B cell (primary cell): ENCODE data around the gene GRIP2. TPM values are rescaled to one million over a fixed set of nuclear protein-coding genes. Genes with fewer than 3 reads are reported as not detected.

Experiments used
- ATAC-seq: fragments of 200-7000 bp; cut with Tn5 transposase; one replicate; pipeline ENCODE4 v1.10.0; 2021; ENCODE audit warnings: low read depth, mild to moderate bottlenecking, moderate number of reproducible peaks, moderate library complexity
- CTCF ChIA-PET: fragments of 350-600 bp; sonication (Branson Sonifier 250); formaldehyde crosslinking; loops from one replicate; lab custom pipeline; 2021; ENCODE audit warnings: antibody characterized with exemption, inconsistent platforms; lab: Charles Lee
- POLR2A ChIA-PET: fragments of 350-600 bp; sonication (Branson Sonifier 250); formaldehyde crosslinking; loops from one replicate; lab custom pipeline; 2021; ENCODE audit warnings: antibody characterized with exemption; lab: Charles Lee
- DNase-seq: peaks from one replicate; pipeline ENCODE4 v3.0.0; 2013
- H2AFZ ChIP-seq: 2 replicates; pipeline ENCODE4 v1.6.1; 2012; ENCODE audit warnings: mild to moderate bottlenecking, low read depth, low read length; ENCODE audit not compliant: insufficient read depth, poor library complexity, severe bottlenecking
- H3K27ac ChIP-seq, 2 donors: 1 replicate in 1 of 2; 2 replicates in 1 of 2; pipeline ENCODE4 v1.5.1; 2012 to 2013; ENCODE audit warnings: low read length in 2 of 2, mild to moderate bottlenecking in 2 of 2, moderate library complexity in 1 of 2
- H3K27me3 ChIP-seq, 4 experiments: fragments of 200-600 bp in 1 of 4; sonication (generic) in 1 of 4; replicated peaks in 1 of 4; 1 replicate in 2 of 4; 2 replicates in 2 of 4; pipeline versions ENCODE4 v1.6.1 to v1.7.0; 2013 to 2016; ENCODE audit warnings: low read length in 3 of 4, mild to moderate bottlenecking in 2 of 4, mixed read lengths in 1 of 4, moderate library complexity in 1 of 4; ENCODE audit not compliant: insufficient read depth in 4 of 4, control insufficient read depth in 3 of 4; ENCODE audit errors: control extremely low read depth in 1 of 4
- H3K36me3 ChIP-seq, 2 experiments: replicated peaks in 1 of 2; 1 replicate in 1 of 2; 2 replicates in 1 of 2; pipeline versions ENCODE4 v1.6.1 to v1.7.1; 2013; ENCODE audit warnings: low read length in 1 of 2; ENCODE audit not compliant: insufficient read depth in 2 of 2, control insufficient read depth in 1 of 2; ENCODE audit errors: control extremely low read depth in 1 of 2, extremely low read depth in 1 of 2
- H3K4me1 ChIP-seq, 2 donors: fragments of 200-600 bp in 1 of 2; sonication (generic) in 1 of 2; 1 replicate in 1 of 2; 2 replicates in 1 of 2; pipeline versions ENCODE4 v1.5.1 to v1.6.1; 2013 to 2017; ENCODE audit warnings: low read length in 2 of 2; ENCODE audit not compliant: control insufficient read depth in 2 of 2, insufficient read depth in 2 of 2
- H3K4me2 ChIP-seq: replicated peaks from 2 replicates; pipeline ENCODE3; 2012; ENCODE audit warnings: mild to moderate bottlenecking, low read depth, low read length; ENCODE audit not compliant: poor library complexity, severe bottlenecking
- H3K4me3 ChIP-seq, 5 experiments: fragments of 200-600 bp in 1 of 5; sonication (generic) in 1 of 5; 1 replicate in 3 of 5; 2 replicates in 2 of 5; pipeline versions ENCODE4 v1.5.1 to v1.7.0; 2011 to 2016; ENCODE audit warnings: low read length in 4 of 5, mild to moderate bottlenecking in 4 of 5, low read depth in 2 of 5, control low read depth in 1 of 5, moderate library complexity in 1 of 5; ENCODE audit not compliant: insufficient read depth in 1 of 5; ENCODE audit errors: control extremely low read depth in 1 of 5, extremely low read depth in 1 of 5
- H3K79me2 ChIP-seq: fragments of 200-600 bp; sonication (generic); one replicate; pipeline ENCODE4 v1.6.0; 2016; ENCODE audit warnings: low read length; ENCODE audit not compliant: control insufficient read depth, insufficient read depth
- H3K9ac ChIP-seq: fragments of 200-600 bp; sonication (generic); 2 replicates; pipeline ENCODE4 v1.6.1; 2017; ENCODE audit warnings: mild to moderate bottlenecking, low read length, moderate library complexity
- H3K9me3 ChIP-seq, 3 donors: one replicate each; pipeline versions ENCODE4 v1.6.1 to v1.7.1; 2013; ENCODE audit warnings: low read length in 2 of 3; ENCODE audit not compliant: control insufficient read depth in 2 of 3, insufficient read depth in 1 of 3; ENCODE audit errors: control extremely low read depth in 1 of 3
- H4K20me1 ChIP-seq: 2 replicates; pipeline ENCODE4 v1.6.0; 2012; ENCODE audit warnings: mild to moderate bottlenecking, low read length; ENCODE audit not compliant: insufficient read depth, control insufficient read depth, poor library complexity, severe bottlenecking
- H3K27ac Mint-ChIP-seq: one replicate; pipeline ENCODE4 v1.8.0; 2021; ENCODE audit warnings: mixed read lengths
- H3K27me3 Mint-ChIP-seq: one replicate; pipeline ENCODE4 v1.8.0; 2021; ENCODE audit warnings: mixed read lengths
- H3K4me1 Mint-ChIP-seq: one replicate; pipeline ENCODE4 v1.8.0; 2021; ENCODE audit warnings: mixed read lengths
- H3K4me3 Mint-ChIP-seq: one replicate; pipeline ENCODE4 v1.8.0; 2021; ENCODE audit warnings: mixed read lengths
- H3K9me3 Mint-ChIP-seq: one replicate; pipeline ENCODE4 v1.8.0; 2022; ENCODE audit warnings: mixed read lengths; ENCODE audit not compliant: insufficient read depth
- CTCF ChIP-seq: fragments of 200-600 bp; IDR thresholded peaks from one replicate; pipeline ENCODE4 v1.8.0; 2022; ENCODE audit warnings: antibody characterized with exemption, mild to moderate bottlenecking
- EZH2 ChIP-seq: IDR thresholded peaks from 2 replicates; pipeline ENCODE4 v1.6.1; 2012; ENCODE audit warnings: borderline replicate concordance, low read depth, mild to moderate bottlenecking, moderate library complexity, low read length; ENCODE audit not compliant: insufficient read depth, poor library complexity, severe bottlenecking
- WGBS: methylation state at CpG from one replicate; pipeline ENCODE4 v1.1.5; 2013; ENCODE audit warnings: missing lambda C conversion rate; ENCODE audit not compliant: insufficient coverage; 5-methylcytosine and 5-hydroxymethylcytosine counted together
- intact Hi-C: fragments of 100-400 bp; cut with micrococcal nuclease; formaldehyde crosslinking; loops from one replicate; pipeline ENCODE4 v1.10.0; 2022
- polyA plus RNA-seq: library from polyadenylated mRNA; depleted of rRNA; stranded (reverse); fragments of >200 nt; gene quantifications from 2 replicates; pipeline ENCODE4 v1.2.3, GENCODE V29; 2012
- total RNA-seq, 2 donors: library from RNA; stranded (reverse); fragments of 120-200 nt in 1 of 2; gene quantifications; 1 replicate in 1 of 2; 2 replicates in 1 of 2; pipeline versions ENCODE4 v1.2.3 to v1.2.4, GENCODE V29; 2013 to 2022

Gene GRIP2
- total and polyA plus RNA-seq, 2 donors (not counting 1 experiment from before 2014, with no cell fraction given), result not detected

- Mint-ChIP-seq H3K9me3 (no peaks in the 10 kb centered on the region), H3K27ac (no peak overlapping the region), H3K4me1 (no peaks in the 10 kb centered on the region), H3K27me3 (no peaks in the 10 kb centered on the region), H3K4me3 (no peak overlapping the region)
- Histone ChIP-seq H3K9ac (no peak overlapping the region), H2AFZ (no peak overlapping the region), H3K79me2 (no peaks in the 10 kb centered on the region), H3K4me2 (no peak overlapping the region), H3K27me3 (no peaks in the 10 kb centered on the region), H3K9me3 (no peaks in the 10 kb centered on the region), H3K4me3 (no peak overlapping the region), H4K20me1 (no peaks in the 10 kb centered on the region), H3K4me1 (no peaks in the 10 kb centered on the region), H3K36me3 (peaks cover 0 to 55% of the 10 kb centered on the region in 2 experiments), H3K27ac (no peak overlapping the region)
- ChIA-PET POLR2A (no interaction called here), CTCF (interaction anchor here (0.7 to 6.2 kb wide), 14 partner anchors 7 to 564 kb away, joined by 3 to 80 read pairs (median 6); partner anchors contain the start of gene SLC6A6)
- 96% methylated on average over 9 of the region's 9 CpGs for WGBS
- intact Hi-C loops, result loop anchor here (1.0 kb wide), 2 partner anchors 58 to 199 kb away; partner anchors contain the start of gene SLC6A6
- ATAC-seq (no peak), DNase-seq (no peak)
- TF ChIP-seq EZH2, result no peak
- no peak for TF ChIP-seq CTCF
Observed at GRCh38 chr3:14460342-14461005, 79.7 kb downstream of the GRIP2 start.

GRCh38 chr3:14459787-14460186 lies 80.4 kb downstream of the GRIP2 start:
- H3K4me3 ChIP-seq, result no peak overlapping the region
- Mint-ChIP-seq H3K27ac (no peak overlapping the region), H3K9me3 (no peaks in the 10 kb centered on the region), H3K4me3 (no peak overlapping the region), H3K27me3 (no peaks in the 10 kb centered on the region), H3K4me1 (peaks cover 1% of the 10 kb centered on the region)
- no peak overlapping the region for H2AFZ ChIP-seq
- WGBS, result 20% methylated on average over 1 of the region's 3 CpGs
- H3K9me3 ChIP-seq, result no peaks in the 10 kb centered on the region
- POLR2A ChIA-PET, result no interaction called here
- TF ChIP-seq EZH2 (no peak), CTCF (no peak)
- H3K4me1 ChIP-seq, result no peaks in the 10 kb centered on the region
- CTCF ChIA-PET, result interaction anchor here (0.7 to 6.2 kb wide), 4 partner anchors 8 to 198 kb away, joined by 3 to 80 read pairs (median 24); partner anchors contain the start of gene SLC6A6
- no peaks in the 10 kb centered on the region for H3K27me3 ChIP-seq
- intact Hi-C loops, result no loop called here
- H3K9ac ChIP-seq, result no peak overlapping the region
- H3K36me3 ChIP-seq, result peaks cover 0 to 58% of the 10 kb centered on the region in 2 experiments
- no peaks in the 10 kb centered on the region for H4K20me1 ChIP-seq
- no peak for ATAC-seq
- no peak for DNase-seq
- H3K27ac ChIP-seq, result no peak overlapping the region
- H3K79me2 ChIP-seq, result no peaks in the 10 kb centered on the region
- H3K4me2 ChIP-seq, result no peak overlapping the region
